ENCODE measurements around the gene CETN3.
"Not testable (repeated sequence)": the region's sequence is repeated elsewhere in the genome, so short reads cannot be mapped to it uniquely, and the experiment has no call there.

The CETN3 gene

DNA sequence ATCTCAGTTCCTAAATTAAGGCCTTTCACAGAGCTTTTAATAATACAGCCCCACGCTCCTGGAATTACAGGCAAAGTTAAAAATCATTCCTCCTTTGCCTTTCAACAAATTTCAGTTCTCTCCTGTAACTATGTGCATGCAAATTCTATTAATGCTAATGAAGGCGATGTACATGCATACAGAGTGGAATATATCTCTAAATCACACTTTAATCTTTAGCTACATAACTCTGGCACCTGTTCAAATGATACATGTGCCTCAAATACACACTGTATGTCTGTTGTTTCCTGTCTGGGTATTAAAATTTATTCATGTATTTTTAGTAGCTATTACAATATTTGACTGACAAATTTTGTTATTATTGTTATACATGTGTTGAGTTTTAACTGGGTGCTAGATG lies 30.8 kb downstream of the CETN3 start:
- H3K9ac ChIP-seq (ENCODE audit: low read length): no peak overlapping the region
- no peaks in the 10 kb centered on the region for H3K36me3 ChIP-seq (ENCODE audit: control insufficient read depth, insufficient read depth, low read length)
- peaks cover 4% of the 10 kb centered on the region for H3K4me1 ChIP-seq (ENCODE audit: control insufficient read depth, insufficient read depth, low read length)
- no peaks in the 10 kb centered on the region for H3K9me3 ChIP-seq (ENCODE audit: control insufficient read depth, low read length)
- no peaks in the 10 kb centered on the region for H3K27me3 ChIP-seq (ENCODE audit: control insufficient read depth, insufficient read depth, low read length)
- no peak overlapping the region for H3K4me3 ChIP-seq (ENCODE audit: low read length)

- not testable (repeated sequence) for H3K9me3 ChIP-seq (ENCODE audit: control insufficient read depth, low read length); H3K4me1 ChIP-seq (ENCODE audit: control insufficient read depth, insufficient read depth, low read length); H3K27me3 ChIP-seq (ENCODE audit: control insufficient read depth, insufficient read depth, low read length); H3K4me3 ChIP-seq (ENCODE audit: low read length); H3K36me3 ChIP-seq (ENCODE audit: control insufficient read depth, insufficient read depth, low read length); H3K9ac ChIP-seq (ENCODE audit: low read length)
Measured at GRCh38 chr5:90371269-90371668, 38.3 kb downstream of the CETN3 start.

DNA sequence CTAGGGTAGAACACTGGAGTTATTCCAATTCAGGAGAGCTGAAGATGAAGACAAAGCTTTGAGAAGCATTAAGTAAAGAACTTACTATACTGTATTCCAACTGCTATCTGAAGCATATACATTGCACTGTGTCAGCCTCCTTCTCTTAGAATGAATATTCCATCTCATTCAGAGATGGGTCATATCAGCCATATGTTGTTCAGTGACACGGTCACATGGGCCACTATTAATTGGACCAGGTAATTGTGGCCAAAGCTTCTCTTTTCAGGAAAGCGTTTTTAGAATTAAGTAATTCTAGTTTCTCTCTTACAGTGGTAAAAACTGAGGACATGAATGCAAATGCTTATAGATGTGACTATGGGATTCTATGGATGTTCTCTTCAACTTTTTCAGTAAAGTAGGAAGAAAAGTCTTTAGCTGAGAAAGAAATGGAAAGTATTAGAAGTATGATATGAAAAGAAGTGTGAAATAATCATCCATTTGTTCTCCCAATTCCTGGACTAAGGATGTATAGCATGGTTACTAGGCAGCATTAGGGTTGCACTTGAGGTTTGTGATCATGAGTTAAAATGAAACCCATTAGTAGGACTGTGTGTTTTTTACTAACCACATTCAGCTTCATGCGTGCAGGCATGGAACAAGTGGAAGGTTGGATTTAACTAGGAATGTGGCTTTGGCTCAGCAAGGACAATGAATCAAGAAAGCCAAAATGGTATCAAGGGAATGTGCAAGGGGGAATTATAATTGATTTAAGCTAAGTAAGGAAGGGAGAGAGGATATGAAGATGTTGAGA lies 40.9 kb downstream of the CETN3 start:
- H3K4me3 ChIP-seq (ENCODE audit: low read length): no peak overlapping the region
- H3K36me3 ChIP-seq (ENCODE audit: control insufficient read depth, insufficient read depth, low read length): no peaks in the 10 kb centered on the region
- no peaks in the 10 kb centered on the region for H3K9me3 ChIP-seq (ENCODE audit: control insufficient read depth, low read length)

GRCh38 chr5:90367879-90368278 lies 41.7 kb downstream of the CETN3 start:
- no peak overlapping the region for H3K9ac ChIP-seq (ENCODE audit: low read length)
- H3K4me1 ChIP-seq (ENCODE audit: control insufficient read depth, insufficient read depth, low read length): no peaks in the 10 kb centered on the region
- no peaks in the 10 kb centered on the region for H3K27me3 ChIP-seq (ENCODE audit: control insufficient read depth, insufficient read depth, low read length)

More for the DNA sequence above, 40.9 kb downstream of the CETN3 start:
- H3K27me3 ChIP-seq (ENCODE audit: control insufficient read depth, insufficient read depth, low read length): no peaks in the 10 kb centered on the region
- H3K9ac ChIP-seq (ENCODE audit: low read length): no peak overlapping the region
- H3K4me1 ChIP-seq (ENCODE audit: control insufficient read depth, insufficient read depth, low read length): no peaks in the 10 kb centered on the region

DNA sequence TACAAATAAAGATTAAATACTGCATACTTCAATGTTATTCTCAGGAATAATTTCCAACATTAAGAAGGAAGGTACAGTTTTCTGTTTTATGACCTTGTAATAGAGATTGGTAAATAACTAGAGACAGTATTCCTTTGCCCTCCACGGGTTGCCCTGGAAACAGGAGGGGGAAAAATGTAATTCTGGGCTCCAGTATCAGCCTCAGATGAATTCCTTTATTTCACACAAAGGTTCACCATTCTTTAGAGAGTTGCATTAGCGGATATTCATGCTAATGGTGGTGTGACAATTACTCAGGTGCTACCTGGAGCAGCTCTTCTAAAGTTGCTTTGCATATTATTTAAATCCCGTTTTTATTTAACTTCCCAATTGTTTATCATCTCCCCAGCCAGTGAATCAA lies 42.6 kb downstream of the CETN3 start:
- Histone ChIP-seq H3K27me3 (ENCODE audit: control insufficient read depth, insufficient read depth, low read length) (no peaks in the 10 kb centered on the region), H3K9ac (ENCODE audit: low read length) (no peak overlapping the region), H3K9me3 (ENCODE audit: control insufficient read depth, low read length) (no peaks in the 10 kb centered on the region), H3K4me3 (ENCODE audit: low read length) (no peak overlapping the region), H3K36me3 (ENCODE audit: control insufficient read depth, insufficient read depth, low read length) (no peaks in the 10 kb centered on the region), H3K4me1 (ENCODE audit: control insufficient read depth, insufficient read depth, low read length) (no peaks in the 10 kb centered on the region)

More at GRCh38 chr5:90367879-90368278, 41.7 kb downstream of the CETN3 start:
- Histone ChIP-seq H3K4me3 (ENCODE audit: low read length) (no peak overlapping the region), H3K36me3 (ENCODE audit: control insufficient read depth, insufficient read depth, low read length) (no peaks in the 10 kb centered on the region), H3K9me3 (ENCODE audit: control insufficient read depth, low read length) (no peaks in the 10 kb centered on the region)

- Histone ChIP-seq H3K36me3 (ENCODE audit: control insufficient read depth, insufficient read depth, low read length) (no peaks in the 10 kb centered on the region), H3K9me3 (ENCODE audit: control insufficient read depth, low read length) (no peaks in the 10 kb centered on the region), H3K9ac (ENCODE audit: low read length) (no peak overlapping the region), H3K4me3 (ENCODE audit: low read length) (no peak overlapping the region), H3K27me3 (ENCODE audit: control insufficient read depth, insufficient read depth, low read length) (no peaks in the 10 kb centered on the region), H3K4me1 (ENCODE audit: control insufficient read depth, insufficient read depth, low read length) (no peaks in the 10 kb centered on the region)
Measured at GRCh38 chr5:90365328-90365727, 44.2 kb downstream of the CETN3 start.

GRCh38 chr5:90359073-90359920 lies 50.3 kb downstream of the CETN3 start:
- no peaks in the 10 kb centered on the region for H3K36me3 ChIP-seq (ENCODE audit: control insufficient read depth, insufficient read depth, low read length)

DNA sequence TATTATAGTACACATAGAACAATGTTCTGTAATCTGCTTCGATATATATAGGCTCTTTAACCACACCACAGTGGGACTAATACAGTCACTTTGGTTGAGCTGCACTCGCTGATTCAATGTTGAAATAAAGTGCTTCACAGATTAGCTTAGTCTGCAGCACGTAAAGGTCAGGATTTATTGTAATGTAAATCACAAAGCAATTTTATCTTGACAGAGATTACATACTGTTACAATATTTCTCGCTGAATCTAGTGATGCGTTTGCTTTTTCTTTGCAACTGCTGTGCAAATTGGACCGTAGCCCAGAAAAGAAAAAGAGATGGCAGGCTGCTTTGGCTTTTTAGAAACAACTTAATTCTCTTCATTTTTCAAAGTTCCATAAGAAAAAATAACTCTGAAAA lies 52.9 kb downstream of the CETN3 start:
- H3K9ac ChIP-seq (ENCODE audit: low read length): no peak overlapping the region
- H3K9me3 ChIP-seq (ENCODE audit: control insufficient read depth, low read length): no peaks in the 10 kb centered on the region
- no peaks in the 10 kb centered on the region for H3K36me3 ChIP-seq (ENCODE audit: control insufficient read depth, insufficient read depth, low read length)
- H3K4me1 ChIP-seq (ENCODE audit: control insufficient read depth, insufficient read depth, low read length): no peaks in the 10 kb centered on the region
- no peak overlapping the region for H3K4me3 ChIP-seq (ENCODE audit: low read length)
- no peaks in the 10 kb centered on the region for H3K27me3 ChIP-seq (ENCODE audit: control insufficient read depth, insufficient read depth, low read length)

More at GRCh38 chr5:90359073-90359920, 50.3 kb downstream of the CETN3 start:
- no peak overlapping the region for H3K9ac ChIP-seq (ENCODE audit: low read length)
- H3K4me1 ChIP-seq (ENCODE audit: control insufficient read depth, insufficient read depth, low read length): no peaks in the 10 kb centered on the region
- no peaks in the 10 kb centered on the region for H3K9me3 ChIP-seq (ENCODE audit: control insufficient read depth, low read length)
- no peaks in the 10 kb centered on the region for H3K27me3 ChIP-seq (ENCODE audit: control insufficient read depth, insufficient read depth, low read length)
- H3K4me3 ChIP-seq (ENCODE audit: low read length): no peak overlapping the region

DNA sequence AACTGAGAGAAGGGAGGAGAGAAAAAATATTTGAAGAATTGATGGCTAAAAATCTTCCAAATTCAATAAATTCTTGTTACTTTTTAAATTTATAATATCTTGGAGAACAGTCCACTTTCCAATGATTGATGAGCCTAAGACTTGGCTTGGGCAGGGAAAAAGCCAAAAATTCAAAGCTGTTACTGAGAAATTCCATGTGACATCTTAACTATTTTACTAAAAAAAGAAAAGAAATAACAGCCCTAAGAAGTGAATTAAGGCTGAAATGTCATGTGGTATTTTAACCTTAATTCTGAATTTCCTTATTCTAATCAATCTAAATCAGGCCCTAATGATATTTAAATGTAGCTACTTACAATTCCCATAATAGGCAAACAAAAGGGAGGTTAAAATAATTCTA lies 53.4 kb downstream of the CETN3 start:
- no peaks in the 10 kb centered on the region for H3K27me3 ChIP-seq (ENCODE audit: control insufficient read depth, insufficient read depth, low read length)
- H3K4me1 ChIP-seq (ENCODE audit: control insufficient read depth, insufficient read depth, low read length): no peaks in the 10 kb centered on the region
- no peaks in the 10 kb centered on the region for H3K36me3 ChIP-seq (ENCODE audit: control insufficient read depth, insufficient read depth, low read length)
- H3K4me3 ChIP-seq (ENCODE audit: low read length): no peak overlapping the region
- no peak overlapping the region for H3K9ac ChIP-seq (ENCODE audit: low read length)
- H3K9me3 ChIP-seq (ENCODE audit: control insufficient read depth, low read length): no peaks in the 10 kb centered on the region

DNA sequence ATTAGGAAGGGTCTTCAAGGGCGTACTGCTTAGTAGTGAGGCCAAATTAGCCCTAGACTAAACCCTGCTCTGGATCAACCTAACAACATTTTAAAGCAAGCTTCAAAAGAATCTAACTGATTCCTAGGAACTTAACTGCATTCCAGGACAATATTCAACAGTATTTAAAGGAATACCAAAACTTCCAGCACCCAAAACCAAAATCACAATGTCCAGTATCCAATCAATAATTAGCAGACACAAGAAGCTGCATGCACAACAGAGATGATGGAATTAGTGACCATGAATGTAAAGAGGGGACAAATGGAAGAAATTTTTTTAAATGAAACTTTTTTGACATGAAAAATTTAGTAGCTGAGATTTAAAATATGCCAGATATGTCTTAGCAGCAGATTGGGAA lies 53.9 kb downstream of the CETN3 start:
- Histone ChIP-seq H3K4me1 (ENCODE audit: control insufficient read depth, insufficient read depth, low read length) (no peaks in the 10 kb centered on the region), H3K9me3 (ENCODE audit: control insufficient read depth, low read length) (no peaks in the 10 kb centered on the region), H3K9ac (ENCODE audit: low read length) (no peak overlapping the region), H3K27me3 (ENCODE audit: control insufficient read depth, insufficient read depth, low read length) (no peaks in the 10 kb centered on the region), H3K36me3 (ENCODE audit: control insufficient read depth, insufficient read depth, low read length) (no peaks in the 10 kb centered on the region), H3K4me3 (ENCODE audit: low read length) (no peak overlapping the region)

- H3K9me3 ChIP-seq (ENCODE audit: control insufficient read depth, low read length): no peaks in the 10 kb centered on the region
- no peak overlapping the region for H3K4me3 ChIP-seq (ENCODE audit: low read length)
- H3K9ac ChIP-seq (ENCODE audit: low read length): no peak overlapping the region
- no peaks in the 10 kb centered on the region for H3K27me3 ChIP-seq (ENCODE audit: control insufficient read depth, insufficient read depth, low read length)
- H3K4me1 ChIP-seq (ENCODE audit: control insufficient read depth, insufficient read depth, low read length): no peaks in the 10 kb centered on the region
- H3K36me3 ChIP-seq (ENCODE audit: control insufficient read depth, insufficient read depth, low read length): no peaks in the 10 kb centered on the region
Measured at GRCh38 chr5:90353254-90353653, 56.3 kb downstream of the CETN3 start.

GRCh38 chr5:90351101-90351500 lies 58.5 kb downstream of the CETN3 start:
- no peak overlapping the region for H3K4me3 ChIP-seq (ENCODE audit: low read length)
- H3K9me3 ChIP-seq (ENCODE audit: control insufficient read depth, low read length): no peaks in the 10 kb centered on the region
- H3K27me3 ChIP-seq (ENCODE audit: control insufficient read depth, insufficient read depth, low read length): no peaks in the 10 kb centered on the region
- no peaks in the 10 kb centered on the region for H3K4me1 ChIP-seq (ENCODE audit: control insufficient read depth, insufficient read depth, low read length)
- no peak overlapping the region for H3K9ac ChIP-seq (ENCODE audit: low read length)
- no peaks in the 10 kb centered on the region for H3K36me3 ChIP-seq (ENCODE audit: control insufficient read depth, insufficient read depth, low read length)

Data from mucosa of stomach (tissue), 1 donor.